NCI-H2081 (cell line): ENCODE measurements around the gene TGFA.

Experiments
- DNase-seq, 2 experiments: peaks; one replicate each; lab custom pipeline; 2025; lab: John Stamatoyannopoulos, UW

The TGFA gene

GRCh38 chr2:70417011-70417410 is 136.6 kb downstream of the TGFA start:
- DNase-seq, result no peak

DNA sequence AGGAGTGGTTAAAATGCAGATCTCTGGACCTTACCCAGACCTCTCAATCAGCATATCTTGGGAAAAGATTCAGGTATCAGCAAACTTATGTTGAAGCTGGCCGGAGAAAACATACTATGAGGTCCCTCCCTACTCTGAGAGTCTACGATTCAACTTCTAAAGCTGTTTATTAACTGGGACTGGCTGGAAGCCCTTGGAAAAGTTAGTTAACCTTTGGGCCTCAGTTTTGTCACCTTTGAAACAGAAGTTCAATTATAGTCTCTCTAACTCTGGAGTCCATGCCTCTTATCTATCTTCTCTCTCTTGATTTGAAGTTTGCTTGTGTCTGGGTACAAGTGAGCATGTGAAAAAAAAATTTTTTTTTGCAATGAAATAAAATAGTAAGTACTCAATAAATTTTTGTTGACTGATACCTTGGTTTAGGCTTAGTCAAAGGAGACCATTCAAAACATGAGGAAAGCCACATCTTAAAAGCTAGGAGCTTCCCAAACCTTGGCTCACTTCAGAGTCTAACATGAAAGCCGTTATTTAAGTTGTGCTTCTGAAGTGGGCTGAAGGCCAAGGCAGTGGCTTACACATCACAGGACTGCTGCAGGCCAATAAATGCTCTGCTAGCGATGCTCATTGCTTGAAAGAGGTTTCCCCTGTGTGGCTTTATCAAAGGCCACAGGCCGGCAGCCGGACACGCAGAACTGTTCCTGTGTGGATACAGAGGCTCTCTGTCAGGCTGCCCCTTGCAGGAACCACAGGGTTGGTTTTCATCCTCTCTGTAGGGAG is 141.1 kb downstream of the TGFA start:
- no peak for DNase-seq

GRCh38 chr2:70411483-70412125 is 142.0 kb downstream of the TGFA start:
- no peak for DNase-seq

DNA sequence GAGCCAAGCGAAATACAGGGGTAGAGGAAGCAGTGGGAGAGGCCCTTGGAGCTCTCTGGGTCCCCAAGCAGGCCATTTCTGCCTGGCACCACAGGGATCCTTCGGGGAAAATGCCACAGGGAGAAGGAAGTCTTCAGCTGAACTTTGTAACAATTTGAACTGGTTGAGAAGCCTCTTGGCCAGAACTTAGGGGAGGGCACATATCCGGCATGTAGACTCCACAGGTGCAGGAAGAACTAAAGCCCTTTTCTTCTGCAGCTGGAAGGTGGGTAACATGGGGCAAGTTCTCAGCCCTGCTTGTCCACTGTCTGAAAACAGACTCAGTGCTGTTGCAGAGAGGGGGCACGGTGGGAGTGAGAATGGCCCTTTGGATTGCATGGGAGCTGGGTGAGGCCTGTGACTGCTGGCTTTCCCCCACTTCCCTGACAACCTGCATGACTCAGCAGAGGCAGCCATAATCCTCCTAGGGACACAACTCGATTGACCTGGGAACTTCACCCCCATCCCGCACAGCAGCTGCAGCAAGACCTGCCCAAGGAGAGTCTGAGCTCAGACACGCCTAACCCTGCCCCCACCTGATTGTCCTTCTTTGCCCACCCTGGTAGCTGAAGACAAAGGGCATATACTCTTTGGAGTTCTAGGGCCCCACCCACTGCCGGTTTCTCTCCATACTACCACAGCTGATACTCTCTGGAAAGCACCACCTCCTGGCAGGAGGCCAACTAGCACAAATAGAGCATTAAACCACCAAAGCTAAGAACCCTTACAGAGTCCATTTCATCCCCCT is 150.2 kb downstream of the TGFA start:
- no peak for DNase-seq

GRCh38 chr2:70400539-70400938 is 153.1 kb downstream of the TGFA start:
- DNase-seq, result no peak

DNA sequence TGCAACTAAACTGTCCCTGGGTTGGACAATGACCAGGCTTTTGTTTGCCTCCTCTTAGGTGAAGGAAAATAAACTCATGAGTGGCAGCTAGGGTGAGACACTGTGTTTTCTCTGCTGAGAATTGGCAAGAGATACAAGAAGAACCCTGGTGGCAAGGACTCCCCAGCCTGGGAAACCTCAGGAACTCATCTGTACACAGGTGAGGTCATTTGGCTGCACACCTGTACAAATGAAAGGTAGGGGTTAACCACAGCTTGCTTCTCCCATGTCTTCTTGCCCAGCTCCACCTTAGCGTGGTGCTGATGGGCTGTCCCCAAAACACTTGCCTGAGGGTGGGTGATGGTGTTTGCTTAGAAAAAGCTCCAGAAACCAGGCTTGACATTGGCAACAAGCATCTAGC is 154.6 kb downstream of the TGFA start:
- no peak for DNase-seq
